Measurements from ENCODE around the gene ALK. TPM values are rescaled to one million over a fixed set of nuclear protein-coding genes. Genes with fewer than 3 reads are reported as not detected.

The ALK gene
- total RNA-seq, 1 donor from 2014 or later = under 0.01 TPM

DNA sequence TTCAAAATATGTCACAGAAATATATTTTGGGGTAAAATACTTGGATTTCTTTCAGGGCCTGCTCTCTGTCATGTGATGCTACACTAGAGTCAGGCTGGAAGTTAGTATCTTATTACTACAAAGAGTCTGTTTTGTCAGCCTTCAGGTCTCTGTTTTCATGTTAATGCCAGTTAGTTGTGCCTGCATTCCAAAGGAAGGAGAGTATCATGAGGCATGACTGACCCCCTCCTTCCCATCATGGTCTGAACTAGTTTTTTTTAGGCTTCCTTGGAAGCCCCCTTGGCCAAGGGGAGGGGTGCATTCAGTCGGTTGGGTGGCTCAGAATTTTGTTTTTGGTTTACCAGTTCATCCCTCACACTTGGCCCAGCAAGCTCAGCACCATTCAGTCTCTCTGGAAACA lies 318.0 kb downstream of the ALK start:
- DNase-seq (ENCODE audit: low read depth) = no peak
- no peak overlapping the region for H3K4me3 ChIP-seq (ENCODE audit: low read depth, low read length)
- TF ChIP-seq, protein P1, sequence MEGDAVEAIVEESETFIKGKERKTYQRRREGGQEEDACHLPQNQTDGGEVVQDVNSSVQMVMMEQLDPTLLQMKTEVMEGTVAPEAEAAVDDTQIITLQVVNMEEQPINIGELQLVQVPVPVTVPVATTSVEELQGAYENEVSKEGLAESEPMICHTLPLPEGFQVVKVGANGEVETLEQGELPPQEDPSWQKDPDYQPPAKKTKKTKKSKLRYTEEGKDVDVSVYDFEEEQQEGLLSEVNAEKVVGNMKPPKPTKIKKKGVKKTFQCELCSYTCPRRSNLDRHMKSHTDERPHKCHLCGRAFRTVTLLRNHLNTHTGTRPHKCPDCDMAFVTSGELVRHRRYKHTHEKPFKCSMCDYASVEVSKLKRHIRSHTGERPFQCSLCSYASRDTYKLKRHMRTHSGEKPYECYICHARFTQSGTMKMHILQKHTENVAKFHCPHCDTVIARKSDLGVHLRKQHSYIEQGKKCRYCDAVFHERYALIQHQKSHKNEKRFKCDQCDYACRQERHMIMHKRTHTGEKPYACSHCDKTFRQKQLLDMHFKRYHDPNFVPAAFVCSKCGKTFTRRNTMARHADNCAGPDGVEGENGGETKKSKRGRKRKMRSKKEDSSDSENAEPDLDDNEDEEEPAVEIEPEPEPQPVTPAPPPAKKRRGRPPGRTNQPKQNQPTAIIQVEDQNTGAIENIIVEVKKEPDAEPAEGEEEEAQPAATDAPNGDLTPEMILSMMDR (conservative IDR thresholded peaks at IDR 0.05; ENCODE audit: low read depth, low read length) = no peak

DNA sequence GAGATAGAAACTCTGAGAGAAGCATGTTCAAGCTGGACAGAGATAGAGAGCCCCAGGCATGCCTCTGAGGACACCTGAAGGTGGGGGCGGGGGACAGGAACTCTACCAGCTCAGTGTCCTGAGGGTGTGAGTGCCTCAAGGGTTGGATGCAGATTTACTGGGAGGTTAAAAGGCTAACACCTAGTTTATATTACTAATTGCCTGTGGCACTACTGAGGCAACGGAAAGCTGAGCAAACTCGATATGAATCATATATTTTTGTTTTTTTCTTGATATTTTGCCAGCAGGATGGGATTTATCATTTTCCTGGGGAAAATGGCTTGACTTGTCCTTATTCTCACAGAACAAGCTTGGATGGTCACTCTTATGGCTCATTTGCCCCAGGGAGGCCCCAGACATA lies 319.5 kb downstream of the ALK start:
- DNase-seq (ENCODE audit: low read depth) = no peak
- TF ChIP-seq, protein P1 (conservative IDR thresholded peaks at IDR 0.05; ENCODE audit: low read depth, low read length) = no peak
- H3K4me3 ChIP-seq (ENCODE audit: low read depth, low read length) = no peak overlapping the region

DNA sequence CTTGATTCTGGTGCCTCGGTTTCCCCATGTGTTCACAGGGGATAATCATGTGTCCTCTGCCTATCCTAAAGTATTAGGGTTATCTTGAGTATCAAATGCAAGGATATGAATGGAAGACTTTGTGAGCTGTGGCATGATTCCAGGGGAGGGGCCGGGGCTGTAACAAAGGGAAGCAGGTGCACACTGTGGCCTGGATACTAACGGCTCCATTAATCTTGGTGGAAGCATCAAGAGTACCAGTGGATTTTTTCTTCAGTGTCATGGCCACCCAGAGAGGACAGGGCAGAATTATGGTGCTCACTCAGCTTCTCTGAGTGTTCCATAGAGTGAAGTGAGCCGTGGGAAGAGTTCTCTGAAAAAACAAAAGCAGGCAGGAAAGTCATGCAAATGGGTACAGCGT lies 320.1 kb downstream of the ALK start:
- TF ChIP-seq, protein P1 (conservative IDR thresholded peaks at IDR 0.05; ENCODE audit: low read depth, low read length) = no peak
- no peak for DNase-seq (ENCODE audit: low read depth)
- no peak overlapping the region for H3K4me3 ChIP-seq (ENCODE audit: low read depth, low read length)

DNA sequence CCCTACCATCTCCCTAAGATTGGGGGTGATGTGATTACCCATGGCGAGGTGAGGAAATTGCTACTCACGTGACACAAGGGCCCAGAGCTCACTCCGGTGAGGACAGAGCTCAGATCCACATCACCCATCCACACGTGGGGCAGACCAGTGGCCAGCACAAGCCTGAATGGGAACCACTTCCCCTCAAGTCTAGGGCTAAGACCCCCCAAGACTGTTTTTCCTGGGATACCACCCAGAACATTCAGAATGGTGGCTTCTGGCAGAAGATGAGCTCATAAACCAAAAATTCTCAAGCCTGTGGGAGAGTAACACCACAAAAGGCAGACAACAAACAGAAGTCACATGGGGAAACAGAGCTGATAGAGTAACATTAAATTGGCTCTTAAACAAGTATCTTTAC lies 321.4 kb downstream of the ALK start:
- TF ChIP-seq, protein P1 (conservative IDR thresholded peaks at IDR 0.05; ENCODE audit: low read depth, low read length) = no peak
- DNase-seq (ENCODE audit: low read depth) = no peak
- no peak overlapping the region for H3K4me3 ChIP-seq (ENCODE audit: low read depth, low read length)

DNA sequence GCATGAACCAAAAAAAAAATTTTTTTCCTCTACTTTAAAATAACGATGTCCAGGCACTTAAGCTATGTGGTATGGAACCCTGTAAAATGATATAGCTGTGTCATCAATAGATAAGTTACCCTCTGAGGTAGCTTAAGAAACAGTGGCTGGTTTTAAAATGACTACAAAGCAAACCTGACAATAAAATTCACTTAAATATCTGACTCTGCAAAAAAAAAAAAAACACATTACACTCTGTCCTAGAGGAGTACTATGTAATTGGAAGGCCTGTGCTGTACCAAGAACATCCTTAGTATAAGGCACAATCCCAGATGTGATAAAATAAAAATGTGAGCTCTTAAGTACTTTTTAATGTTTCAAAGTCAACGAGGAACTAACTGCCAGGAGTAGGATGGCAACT lies 322.4 kb downstream of the ALK start:
- DNase-seq (ENCODE audit: low read depth) = no peak
- TF ChIP-seq, protein P1 (conservative IDR thresholded peaks at IDR 0.05; ENCODE audit: low read depth, low read length) = no peak

DNA sequence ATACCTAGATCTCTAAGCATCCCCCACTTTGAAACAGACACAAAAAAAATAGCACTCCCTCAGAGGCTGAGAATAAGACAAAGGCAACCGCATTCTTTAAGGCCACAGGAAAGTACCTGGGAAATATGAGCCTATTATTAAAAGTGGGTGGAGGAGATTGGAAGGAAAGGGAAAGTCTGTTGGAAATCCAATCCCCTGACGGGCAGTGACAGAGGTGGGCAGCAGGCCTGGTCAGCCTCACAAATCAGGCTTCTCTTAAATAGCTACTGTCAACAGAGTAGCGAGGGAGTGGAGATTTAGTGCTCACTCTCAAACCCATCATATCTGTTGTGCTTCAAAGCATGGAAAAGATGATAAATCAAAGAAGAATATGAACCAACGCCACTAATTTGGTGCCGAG lies 324.4 kb downstream of the ALK start:
- H3K4me3 ChIP-seq (ENCODE audit: low read depth, low read length) = no peak overlapping the region
- no peak for DNase-seq (ENCODE audit: low read depth)
- TF ChIP-seq, protein P1 (conservative IDR thresholded peaks at IDR 0.05; ENCODE audit: low read depth, low read length) = no peak

More for the DNA sequence above, 322.4 kb downstream of the ALK start:
- H3K4me3 ChIP-seq (ENCODE audit: low read depth, low read length) = no peak overlapping the region

DNA sequence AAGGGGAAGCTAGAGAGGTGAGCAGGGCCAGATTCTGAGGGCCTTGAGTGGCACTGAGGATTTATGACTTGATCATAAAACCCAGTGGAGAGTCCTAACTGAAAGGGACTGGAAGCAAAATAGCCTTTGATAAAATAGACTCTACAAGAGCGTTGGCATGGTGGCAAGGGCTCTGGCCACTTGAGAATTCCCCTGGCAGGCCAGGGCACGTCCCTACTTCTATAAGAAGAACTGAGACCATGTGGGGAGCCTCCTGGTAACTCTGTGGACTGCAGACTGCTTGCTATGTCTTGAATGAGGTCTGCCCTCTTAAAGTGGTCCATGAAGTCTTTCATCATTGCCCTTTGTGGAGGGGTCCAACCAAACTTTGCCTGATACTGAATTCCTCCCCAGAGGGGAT lies 324.8 kb downstream of the ALK start:
- TF ChIP-seq, protein P1 (conservative IDR thresholded peaks at IDR 0.05; ENCODE audit: low read depth, low read length) = no peak
- DNase-seq (ENCODE audit: low read depth) = no peak
- H3K4me3 ChIP-seq (ENCODE audit: low read depth, low read length) = no peak overlapping the region
